T-helper 2 cell treated with Interferon-gamma antibody and Interleukin-4, amounts not matched to agents 100 ng/mL and 5 ng/mL, for 36 hours (primary cell): ENCODE data around the gene GLIS2. TPM values are rescaled to one million over a fixed set of nuclear protein-coding genes. Genes with fewer than 3 reads are reported as not detected.

Source experiments
- intact Hi-C: fragments of 100-400 bp; cut with micrococcal nuclease; formaldehyde crosslinking; loops from one replicate; pipeline ENCODE4 v1.15.1; 2023
- total RNA-seq: library from RNA; stranded (reverse); gene quantifications from 2 replicates; pipeline ENCODE4 v1.2.3, GENCODE V29; 2022

Gene GLIS2
- total RNA-seq: 0.64 and 0.77 TPM in 2 replicates

DNA sequence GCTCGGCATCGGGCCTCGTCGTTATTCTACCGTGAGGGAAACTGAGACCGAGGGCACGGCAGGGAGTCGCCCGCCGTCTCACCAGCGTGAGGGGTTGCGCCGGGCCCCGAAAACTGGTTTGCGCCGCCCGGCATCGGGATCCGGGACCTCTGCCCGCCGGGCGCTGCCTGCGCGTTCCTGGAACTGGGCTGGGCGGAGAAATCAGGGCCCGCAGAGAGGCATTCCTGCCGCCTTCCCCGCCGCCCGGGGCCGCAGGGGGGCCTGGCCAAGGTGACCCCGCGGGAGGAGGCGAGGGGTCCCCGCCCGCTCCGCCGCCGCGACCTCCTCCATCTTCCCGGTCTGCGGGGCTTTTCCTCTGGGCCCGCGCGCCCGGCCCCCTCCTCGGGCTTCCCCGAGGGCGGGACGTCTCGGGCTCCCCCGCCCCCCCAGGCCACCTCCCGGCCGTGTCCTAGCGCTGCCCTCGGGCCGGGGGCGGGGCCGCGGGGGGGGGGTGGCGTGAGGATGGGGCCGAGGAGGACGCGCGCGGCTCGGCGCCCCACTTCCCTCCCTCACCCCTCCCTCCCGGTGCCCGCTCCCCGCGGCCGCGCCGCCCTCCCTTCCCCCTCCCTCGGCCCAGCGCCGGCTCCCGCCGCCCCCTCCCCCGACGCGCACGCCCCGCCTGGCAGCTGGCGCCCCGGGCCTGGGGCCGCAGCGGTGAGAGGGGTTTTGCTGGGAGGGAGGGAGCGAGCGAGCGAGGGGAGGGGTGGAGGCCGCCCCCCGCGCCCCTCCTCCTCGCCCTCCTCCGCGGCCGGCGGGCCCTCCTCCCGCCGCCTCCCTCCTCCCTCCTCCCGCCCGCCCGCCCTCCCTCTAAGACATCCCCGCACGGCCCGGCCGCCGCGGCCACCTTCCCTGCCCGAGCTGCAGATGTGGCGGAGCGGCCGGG lies at the start of gene GLIS2:
TSS of gene GLIS2 (plus strand) at position 882 of the 922 bp plus-strand sequence. CDS start 16,214 bp downstream, outside the sequence.
- intact Hi-C loops: no loop called here

DNA sequence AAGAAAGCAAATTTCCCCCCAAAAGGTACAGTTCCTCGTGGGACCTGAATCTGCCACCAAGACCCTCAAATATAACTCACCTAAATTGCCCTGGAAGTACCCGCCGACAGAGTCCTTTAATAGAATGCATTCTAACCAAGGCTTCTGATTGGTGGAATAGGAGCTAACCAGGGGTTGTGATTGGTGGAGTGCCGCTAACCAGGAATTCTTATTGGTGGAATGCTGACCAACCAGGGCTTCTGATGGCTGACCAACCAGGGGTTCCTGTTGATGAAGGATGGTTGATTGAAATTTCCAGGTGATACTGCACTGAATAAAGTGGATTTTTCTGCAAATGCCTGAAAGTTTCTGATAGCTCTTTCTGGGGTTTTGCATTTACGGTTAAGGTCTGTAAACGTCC lies 49.5 kb upstream of the GLIS2 start:
- intact Hi-C loops: no loop called here

DNA sequence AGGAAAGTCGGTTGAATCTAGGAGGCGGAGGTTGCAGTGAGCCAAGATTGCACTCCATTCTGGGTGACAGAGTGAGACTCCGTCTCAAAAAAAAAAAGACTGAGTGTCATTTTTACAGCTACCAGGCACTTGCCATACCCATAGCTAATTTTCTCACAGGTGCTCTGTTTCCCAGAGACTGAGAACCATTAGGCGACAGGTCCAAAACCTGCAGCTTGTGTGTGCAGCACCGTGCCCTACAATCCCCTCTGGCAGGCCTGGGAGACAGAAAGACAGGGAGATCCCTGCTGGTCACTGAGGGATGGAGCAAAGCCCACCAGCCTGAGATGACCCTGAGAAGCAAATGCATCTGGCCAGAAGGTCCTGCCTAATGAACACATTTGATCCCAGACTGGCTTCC lies 45.8 kb upstream of the GLIS2 start:
- intact Hi-C loops: loop anchor here (5.0 to 10.0 kb wide), 3 partner anchors 147 to 658 kb away; partner anchors contain the start of genes CORO7, SLX4 and UBALD1

DNA sequence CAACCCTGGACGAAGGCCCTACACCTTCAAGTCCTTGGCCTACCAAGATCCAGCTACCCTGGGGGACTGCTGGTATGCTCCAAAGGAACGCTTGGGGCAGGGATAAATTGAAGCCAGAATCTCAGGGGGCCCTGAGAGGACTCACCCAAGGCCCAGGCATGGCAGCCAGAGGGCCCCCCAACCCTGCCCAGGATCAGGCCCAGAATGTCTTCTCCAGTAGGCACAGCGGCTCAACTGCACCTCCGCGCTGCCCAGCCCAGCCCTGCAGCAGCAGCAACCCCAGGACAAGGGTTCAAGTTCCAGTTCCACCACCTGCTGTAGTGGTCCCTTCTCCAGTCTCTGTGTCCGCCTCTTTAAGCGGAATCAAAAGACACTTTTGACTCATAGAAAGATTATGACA lies 45.3 kb upstream of the GLIS2 start:
- intact Hi-C loops: loop anchor here (5.0 to 10.0 kb wide), 3 partner anchors 147 to 658 kb away; partner anchors contain the start of genes CORO7, SLX4 and UBALD1

DNA sequence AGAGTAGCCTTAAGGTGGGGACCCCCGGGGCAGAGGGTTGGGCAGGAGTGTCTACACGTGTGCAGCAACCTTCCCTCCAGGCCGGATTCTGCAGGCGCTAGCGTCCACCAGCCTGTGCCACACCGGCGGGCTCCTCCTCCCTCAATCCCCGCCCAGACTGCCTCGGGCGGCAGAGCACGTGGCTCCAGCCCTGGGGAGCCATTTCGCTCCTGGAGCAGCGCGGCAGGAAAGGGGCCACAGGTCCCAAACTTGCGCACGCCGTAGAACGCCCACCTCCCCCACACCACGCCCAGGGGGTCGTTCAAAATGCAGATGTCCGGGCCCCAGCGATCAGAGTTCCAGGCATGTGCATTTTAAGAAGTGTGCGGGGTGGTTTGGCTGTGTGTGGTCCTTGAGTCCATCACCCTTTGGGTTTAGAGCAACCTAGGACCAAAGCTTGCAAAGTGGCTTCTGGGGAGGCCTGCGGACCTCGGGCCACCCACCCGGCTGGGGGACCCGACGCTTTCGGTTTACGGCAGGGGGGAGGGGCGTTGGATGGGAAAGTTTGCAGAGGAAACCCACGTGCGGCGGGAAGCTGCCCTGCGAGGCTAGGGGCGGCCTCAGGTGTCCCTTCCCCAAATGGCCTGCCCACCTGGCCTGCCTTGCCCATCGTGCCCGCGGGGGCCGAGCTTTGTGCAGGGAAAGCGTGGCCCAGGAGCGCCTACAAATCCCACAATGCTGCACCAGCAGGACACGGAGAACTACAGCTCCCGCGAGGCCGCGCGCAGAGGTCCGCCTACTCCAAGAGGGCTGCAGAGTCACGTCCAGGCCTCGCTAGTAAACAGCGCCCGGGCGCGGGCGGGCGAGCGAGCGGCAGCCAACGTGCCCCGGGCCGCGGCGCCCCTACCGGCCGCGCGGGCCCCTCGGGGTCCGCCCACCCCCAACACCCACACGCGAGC lies 44.4 kb upstream of the GLIS2 start:
- intact Hi-C loops: loop anchor here (1.0 to 10.0 kb wide), 6 partner anchors 17 to 659 kb away; partner anchors contain the start of genes CORO7, PAM16, SLX4 and UBALD1

DNA sequence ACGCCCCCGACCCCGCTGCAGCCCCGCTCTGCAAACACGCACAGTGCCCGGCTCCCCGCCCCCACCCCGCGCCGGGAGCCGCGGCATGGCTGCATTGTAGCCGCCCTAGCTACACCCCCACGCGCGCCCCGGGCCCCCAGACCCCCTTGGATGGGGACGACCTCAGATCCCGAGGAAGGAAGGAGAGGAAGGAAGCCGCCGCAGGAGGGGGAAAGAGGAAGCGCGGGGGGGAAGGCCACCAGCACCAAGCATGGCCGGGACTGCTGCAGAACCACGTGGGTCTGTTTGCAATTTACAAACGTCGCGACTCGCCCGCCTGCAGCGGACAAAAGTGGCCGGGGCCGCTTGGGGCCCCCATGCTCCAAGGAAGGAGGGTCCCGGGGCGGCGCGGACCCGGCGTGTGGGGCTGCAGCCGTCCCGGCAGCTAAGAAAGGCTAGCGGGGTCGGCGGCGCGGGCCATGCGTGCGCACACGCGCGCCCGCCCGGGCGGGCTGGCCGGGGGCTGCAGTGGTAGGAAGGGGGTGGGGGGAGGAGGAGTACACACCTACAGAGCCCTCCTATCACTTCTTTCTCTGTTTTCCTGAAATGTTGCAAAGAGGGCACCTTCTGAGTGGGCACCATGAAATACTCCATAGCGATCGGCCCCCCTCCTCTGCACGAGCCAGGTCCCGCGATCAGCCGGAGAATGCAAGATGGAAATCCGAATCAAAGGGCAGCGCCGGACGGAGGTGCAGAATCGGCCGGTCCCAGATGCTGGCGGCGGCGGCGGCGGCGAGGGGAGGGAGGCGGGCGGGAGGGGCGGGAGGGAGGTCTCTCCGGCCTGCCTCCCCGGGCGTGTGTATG lies 43.5 kb upstream of the GLIS2 start:
- intact Hi-C loops: loop anchor here (2.0 to 10.0 kb wide), 4 partner anchors 78 to 660 kb away; partner anchors contain the start of genes CORO7, PAM16, SLX4 and UBALD1

DNA sequence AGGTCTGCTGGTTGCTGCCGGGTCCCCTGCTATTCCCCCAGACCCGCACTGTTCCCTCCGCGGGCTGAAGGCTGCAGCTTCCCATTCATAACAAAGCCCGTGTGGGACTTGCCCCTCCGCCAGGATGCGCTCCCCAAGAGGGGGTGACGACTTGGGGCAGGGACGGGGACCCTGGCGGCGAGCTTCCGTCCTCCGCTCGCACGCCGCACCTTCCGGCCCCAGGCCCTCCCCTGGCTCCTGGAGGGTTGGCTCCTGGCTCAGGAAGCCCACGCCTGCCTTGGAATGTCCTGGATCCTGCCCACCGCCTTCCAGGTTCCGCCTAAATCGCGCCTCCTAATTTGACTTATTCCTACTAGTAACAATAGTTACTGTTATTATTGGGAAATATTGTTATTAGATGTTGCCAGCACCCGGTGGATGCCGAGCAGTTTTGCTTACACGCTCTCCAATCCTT lies 42.0 kb upstream of the GLIS2 start:
- intact Hi-C loops: loop anchor here (2.0 to 10.0 kb wide), 4 partner anchors 77 to 662 kb away; partner anchors contain the start of genes CORO7, PAM16, SLX4 and UBALD1

DNA sequence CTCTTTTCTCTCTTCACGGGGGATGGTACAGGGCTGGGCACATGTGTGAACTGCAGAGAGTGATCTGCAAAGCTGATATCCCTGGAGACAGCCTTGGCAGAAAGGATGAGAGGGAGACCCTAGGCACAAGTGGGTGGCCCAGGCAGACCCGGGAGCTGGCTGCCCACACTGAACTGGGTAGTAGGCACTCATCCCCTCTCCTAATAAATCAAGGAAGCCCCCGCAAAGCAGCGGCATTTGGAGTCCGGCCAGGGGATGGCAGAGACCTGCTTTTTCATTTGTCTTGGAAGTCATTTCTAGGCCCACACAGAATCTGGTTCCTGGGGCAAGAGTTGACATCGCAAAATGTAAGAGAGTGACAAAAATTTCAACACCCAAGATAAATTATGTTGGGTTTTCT lies 40.0 kb upstream of the GLIS2 start:
- intact Hi-C loops: loop anchor here (10.0 kb wide), 1 partner anchor 339 kb away; the partner anchor contains the start of gene UBALD1

DNA sequence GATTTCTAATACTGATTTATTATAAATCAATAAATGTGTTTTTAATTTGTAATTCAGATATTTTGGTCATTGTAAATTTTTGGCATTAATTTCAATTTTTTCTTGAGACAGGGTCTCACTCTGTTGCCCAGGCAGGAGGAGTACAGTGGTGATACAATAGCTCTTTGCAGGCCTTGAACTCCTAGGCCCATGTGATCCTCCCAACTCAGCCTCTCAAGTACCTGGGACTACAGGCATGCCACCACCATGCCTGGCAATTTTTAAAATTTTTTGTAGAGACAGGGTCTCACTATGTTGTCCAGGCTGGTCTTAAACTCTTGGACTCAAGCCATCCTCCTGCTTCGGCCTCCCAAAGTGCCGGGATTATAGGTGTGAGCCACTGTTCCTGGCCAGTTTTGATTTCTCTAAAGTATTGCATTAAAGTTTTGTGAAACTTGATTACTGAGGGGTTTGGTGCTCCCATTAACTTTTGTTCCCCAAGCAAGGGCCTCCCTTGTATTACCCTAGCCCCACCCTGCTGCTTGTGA lies 37.8 kb upstream of the GLIS2 start:
- intact Hi-C loops: loop anchor here (10.0 kb wide), 1 partner anchor 337 kb away; the partner anchor contains the start of gene UBALD1

DNA sequence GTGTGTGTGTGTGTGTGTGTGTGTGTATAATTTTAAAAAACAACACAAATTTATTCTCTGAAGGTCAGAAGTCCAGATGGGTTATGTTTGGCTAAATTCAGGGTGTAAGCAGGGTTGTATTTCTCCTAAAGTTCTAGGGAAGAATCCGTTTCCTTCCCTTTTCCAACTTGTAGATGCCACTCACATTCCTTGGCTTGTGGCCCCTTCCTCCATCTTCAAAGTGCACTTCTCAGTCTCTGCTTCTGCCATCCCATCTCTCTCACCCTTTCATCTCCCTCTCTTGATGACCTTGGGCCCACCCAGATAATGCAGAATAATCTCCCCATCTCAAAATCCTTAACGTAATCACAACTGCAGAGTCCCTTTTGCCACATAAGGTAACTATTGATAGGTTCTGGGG lies 35.2 kb upstream of the GLIS2 start:
- intact Hi-C loops: no loop called here

DNA sequence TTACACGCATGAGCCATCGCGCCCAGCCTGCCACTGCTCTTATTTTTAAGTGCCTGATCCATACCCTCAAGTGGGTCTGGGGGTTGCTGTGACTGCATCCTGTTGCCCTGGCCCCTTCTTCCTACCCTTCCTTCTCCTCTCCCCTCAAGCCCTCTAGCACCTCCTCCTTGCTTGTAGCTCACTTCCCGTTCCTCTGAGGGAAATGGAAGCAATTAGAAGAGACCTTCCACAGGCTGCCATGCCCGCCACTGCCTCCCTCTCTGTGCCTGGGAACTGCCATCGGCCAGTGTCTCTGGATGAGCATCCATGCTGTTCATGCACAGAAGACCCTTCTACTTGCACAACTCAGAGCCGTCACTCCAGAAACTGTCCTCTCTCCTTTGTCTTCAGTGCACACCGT lies 32.4 kb upstream of the GLIS2 start:
- intact Hi-C loops: no loop called here

DNA sequence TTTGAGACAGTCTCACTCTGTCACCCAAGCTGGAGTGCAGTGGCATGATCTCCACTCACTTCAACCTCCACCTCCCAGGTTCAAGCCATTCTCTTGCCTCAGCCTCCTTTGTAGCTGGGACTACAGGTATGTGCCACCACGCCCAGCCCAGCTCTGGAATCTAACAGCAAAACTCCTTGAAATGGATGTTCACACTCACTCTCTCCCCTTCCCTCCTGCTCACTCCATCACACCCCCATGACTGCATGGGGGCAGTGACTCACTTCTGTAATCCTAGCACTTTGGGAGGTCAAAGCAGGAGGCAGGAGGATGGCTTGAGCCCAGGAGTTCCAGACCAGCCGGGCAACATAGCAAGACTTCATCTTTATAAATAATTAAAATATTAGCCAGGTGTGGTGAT lies 31.9 kb upstream of the GLIS2 start:
- intact Hi-C loops: no loop called here

DNA sequence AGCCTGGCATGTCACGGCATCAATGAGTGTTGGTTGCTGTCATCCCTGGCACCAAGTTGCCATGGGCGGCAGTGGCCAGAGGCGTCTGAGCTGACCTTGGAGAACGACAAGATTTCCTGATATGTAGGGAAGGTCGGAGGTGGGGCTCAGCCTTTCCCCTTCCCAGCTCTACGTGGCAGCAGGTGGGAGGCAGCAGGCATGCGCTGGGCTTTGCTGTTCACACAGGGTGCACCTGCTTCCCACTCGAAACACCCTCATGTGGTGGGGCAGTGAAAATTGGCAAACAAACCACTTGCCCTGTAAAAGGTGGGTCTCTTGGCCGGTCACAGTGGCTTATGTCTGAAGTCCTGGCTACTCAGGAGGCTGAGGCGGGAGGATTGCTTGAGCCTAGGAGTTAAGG lies 30.7 kb upstream of the GLIS2 start:
- intact Hi-C loops: no loop called here

DNA sequence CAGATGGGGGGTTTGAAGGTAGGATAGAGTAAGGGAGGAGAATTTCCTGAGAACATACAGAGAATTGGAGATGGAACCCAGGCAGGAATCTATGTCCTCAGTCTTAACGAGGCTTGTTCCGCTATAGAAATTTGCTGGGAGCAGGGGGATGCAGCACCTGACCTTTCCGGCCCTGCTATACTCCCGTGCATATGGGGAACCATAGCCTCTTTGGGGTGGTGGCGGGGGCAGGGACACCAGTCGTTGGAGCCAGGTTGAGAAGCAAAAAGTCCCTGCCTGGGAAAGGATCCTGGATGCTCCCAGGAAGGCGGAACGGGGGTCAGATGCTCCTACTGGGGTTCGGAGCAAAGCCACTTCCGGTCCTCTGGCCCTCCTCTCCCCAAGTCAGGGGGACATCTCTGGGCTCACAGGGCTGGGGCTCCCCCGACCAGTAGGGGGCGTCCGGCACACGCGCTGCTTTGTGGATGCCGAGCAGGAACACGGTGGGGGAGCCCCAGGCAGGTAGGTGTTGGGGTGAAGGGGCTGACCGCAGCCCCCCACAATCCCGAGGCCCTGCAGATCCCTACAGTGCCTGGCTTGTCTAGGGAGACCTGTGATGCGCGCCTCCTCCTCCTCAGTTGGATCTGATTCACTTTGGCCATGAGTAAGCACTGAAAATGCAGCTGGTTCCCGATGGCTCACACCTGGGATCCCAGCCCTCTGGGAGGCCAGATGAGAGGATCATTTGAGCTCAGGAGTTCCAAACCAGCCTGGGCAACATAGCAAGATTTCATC lies 27.5 kb upstream of the GLIS2 start:
- intact Hi-C loops: loop anchor here (1.0 kb wide), 1 partner anchor 42 kb away; no protein-coding TSS in a partner anchor

DNA sequence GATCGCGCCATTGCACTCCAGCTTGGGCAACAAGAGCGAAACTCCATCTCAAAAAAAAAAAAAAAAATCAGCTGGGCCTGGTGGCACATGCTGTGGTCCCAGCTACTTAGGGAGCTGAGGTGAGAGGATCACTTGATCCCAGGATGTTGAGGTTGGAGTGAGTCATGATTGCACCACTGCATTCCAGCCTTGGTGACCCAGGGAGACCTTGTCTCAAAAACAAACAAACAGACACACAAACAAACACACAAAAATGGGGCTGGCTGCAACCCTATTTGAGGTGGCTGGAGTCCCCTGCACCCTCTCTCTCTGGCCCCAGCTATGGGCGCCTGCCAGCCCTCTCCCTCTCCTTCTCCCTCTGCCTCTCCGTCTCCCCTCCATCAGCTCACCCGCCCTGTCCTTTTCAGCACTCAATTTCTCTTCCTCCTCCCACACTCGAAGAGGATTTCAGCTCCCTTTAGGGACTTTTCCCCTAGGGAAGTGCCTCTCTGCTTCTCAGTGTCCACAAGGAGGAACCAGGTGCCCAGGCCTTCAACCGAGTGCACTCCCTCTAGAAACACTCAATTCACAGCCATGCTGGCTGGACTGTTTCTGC lies 25.5 kb upstream of the GLIS2 start:
- intact Hi-C loops: no loop called here

DNA sequence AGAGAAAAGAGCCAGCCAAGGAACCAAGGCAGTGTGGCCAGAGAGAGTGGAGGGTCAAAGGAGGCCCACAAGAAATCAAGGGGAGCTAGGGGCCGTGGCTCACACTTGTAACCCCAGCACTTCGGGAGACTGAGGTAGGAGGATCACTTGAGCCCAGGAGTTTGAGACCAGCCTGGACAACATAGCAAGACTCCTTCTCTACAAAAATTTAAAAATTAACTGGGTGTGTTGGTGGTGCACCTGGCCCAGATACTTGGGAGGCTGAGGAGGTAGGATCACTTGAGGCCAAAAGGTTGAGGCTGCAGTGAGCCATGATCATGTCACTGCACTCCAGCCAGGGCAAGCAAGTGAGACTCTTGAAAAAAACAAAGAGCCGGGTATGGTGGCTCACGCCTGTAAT lies 24.2 kb upstream of the GLIS2 start:
- intact Hi-C loops: no loop called here

DNA sequence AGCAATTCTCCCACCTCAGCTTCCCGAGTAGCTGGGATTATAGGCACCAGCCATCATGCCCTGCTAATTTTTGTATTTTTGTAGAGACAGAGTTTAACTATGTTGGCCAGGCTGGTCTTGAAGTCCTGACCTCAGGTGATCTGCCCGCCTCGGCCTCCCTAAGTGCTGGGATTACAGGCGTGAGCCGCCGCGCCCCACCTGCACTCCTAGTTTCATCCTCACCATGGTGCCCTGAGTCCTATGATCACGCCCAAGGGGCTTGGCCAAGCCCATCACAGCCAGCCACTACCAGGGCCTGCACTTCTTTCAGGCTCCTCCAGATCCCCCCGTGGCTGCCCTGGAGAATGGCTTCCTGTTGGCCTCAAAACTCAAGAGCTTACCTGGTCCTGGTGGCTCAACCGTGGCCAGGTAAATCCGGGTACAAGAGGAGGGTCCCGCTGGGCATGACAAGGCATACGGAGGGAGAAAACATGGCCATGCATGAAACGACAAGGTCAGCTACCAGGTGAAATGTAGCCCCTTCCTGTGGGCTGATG lies 22.6 kb upstream of the GLIS2 start:
- intact Hi-C loops: no loop called here

DNA sequence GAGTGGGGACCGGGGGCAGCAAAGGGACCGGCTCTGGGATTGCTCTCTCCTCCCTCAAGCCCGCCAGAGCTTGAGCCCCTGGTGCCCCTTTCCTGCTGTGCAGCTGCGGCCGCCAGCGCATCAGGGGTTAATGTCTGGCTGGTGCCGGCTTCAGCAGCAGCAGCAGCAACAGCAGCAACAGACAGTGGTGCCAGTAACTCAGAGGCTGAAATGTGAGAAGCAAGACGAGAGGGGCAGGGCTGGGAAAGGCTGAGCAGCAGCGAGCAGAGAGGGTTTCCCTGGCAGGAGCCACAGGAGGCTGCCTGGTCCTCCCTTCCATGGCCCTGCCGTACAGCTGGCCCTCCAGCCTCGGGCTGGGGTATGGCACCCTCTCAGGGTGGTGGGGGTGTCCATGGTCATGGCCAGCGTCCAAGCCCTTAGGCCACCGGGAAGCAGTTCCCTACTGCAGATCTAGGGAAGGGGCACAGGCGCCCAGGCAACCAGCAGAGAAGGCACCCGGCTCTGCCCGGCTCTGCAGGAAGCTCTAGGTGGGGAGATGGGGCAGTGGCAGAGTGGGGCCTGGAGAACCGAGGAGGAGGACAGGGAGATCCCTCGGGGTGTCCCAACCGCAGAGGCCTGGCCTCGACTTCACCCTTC lies 21.9 kb upstream of the GLIS2 start:
- intact Hi-C loops: no loop called here
